AG09319 (cell line): ENCODE results near the gene ABCC8.

Experiments used
- DNase-seq: peaks from one replicate; pipeline ENCODE4 v3.0.0-alpha.2; 2010; ENCODE audit warnings: low read depth; ENCODE audit errors: extremely low read depth
- TF ChIP-seq, protein P1 (sequence below): IDR thresholded peaks from 2 replicates; pipeline ENCODE4 v1.5.1; 2011; ENCODE audit warnings: low read depth, mild to moderate bottlenecking, inconsistent platforms, low read length, moderate library complexity

Gene ABCC8

DNA sequence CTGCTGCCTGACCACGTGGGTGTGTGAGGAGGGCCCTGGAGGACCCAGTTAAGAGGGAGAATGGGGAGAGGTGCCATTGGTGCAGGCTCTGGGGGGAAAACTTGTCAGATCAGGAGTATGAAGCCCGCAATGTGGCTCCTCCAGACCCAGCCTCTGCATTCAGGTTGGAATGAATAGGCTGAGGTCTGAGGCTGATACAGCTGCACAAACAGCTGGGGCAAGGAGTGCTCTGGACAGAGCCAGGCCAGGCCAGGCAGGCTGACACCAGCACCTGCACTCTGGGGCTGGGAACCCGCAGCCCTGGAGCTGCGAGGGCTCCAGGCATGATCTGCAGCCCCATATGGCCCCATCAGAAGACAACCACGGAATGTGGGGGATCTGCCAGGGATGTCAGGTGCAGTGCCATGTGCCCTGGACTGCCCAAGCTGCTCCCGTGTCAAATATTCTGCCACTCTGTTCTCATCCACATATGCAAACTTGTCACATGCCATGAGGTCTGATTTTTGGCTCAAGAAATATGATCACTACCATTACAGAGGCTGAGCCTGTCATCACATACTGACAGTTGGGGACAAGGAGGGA is 61.0 kb downstream of the ABCC8 start:
- TF ChIP-seq, protein P1, sequence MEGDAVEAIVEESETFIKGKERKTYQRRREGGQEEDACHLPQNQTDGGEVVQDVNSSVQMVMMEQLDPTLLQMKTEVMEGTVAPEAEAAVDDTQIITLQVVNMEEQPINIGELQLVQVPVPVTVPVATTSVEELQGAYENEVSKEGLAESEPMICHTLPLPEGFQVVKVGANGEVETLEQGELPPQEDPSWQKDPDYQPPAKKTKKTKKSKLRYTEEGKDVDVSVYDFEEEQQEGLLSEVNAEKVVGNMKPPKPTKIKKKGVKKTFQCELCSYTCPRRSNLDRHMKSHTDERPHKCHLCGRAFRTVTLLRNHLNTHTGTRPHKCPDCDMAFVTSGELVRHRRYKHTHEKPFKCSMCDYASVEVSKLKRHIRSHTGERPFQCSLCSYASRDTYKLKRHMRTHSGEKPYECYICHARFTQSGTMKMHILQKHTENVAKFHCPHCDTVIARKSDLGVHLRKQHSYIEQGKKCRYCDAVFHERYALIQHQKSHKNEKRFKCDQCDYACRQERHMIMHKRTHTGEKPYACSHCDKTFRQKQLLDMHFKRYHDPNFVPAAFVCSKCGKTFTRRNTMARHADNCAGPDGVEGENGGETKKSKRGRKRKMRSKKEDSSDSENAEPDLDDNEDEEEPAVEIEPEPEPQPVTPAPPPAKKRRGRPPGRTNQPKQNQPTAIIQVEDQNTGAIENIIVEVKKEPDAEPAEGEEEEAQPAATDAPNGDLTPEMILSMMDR: no peak
- DNase-seq: no peak

DNA sequence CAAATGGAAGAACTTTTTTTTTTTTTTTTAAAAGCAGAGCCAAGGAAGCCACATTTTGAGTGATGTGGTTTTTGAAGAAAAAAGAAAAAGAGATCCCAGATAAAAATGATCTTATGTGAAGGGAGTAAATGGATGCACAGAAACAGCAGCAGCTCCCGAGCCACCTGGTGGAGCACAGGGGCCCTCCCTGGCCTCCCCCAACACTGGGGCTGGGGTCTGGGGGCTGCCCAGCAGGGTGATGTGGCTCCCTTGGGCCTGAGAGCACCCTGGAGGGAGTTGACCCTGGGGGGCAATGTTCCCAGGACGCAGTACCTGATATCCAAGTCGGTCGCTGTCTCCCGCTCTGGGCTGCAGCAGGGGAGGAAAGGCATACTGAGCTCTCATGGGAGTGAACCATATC is 61.7 kb downstream of the ABCC8 start:
- no peak for DNase-seq
- TF ChIP-seq, protein P1: no peak

DNA sequence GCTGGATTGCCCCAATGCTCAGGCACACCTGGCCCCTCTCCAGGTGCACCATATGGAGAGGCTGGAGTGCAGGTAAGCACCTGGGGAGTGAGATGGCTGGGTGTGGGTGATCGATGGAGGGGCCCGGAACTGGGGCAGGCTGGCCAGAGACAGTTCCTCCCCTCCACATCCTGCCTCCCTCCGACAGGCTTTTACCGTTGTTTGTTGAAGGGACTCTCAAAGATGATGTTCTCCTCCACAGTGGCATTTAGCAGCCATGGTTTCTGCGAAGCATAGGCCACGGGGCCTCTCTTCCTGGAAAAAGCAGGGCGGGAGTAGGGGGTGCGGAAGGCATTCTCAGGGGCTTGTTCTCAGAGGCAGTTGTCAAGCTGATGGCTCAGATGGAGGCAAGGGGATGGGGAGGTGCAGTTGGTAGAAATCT is 62.3 kb downstream of the ABCC8 start:
- no peak for DNase-seq

DNA sequence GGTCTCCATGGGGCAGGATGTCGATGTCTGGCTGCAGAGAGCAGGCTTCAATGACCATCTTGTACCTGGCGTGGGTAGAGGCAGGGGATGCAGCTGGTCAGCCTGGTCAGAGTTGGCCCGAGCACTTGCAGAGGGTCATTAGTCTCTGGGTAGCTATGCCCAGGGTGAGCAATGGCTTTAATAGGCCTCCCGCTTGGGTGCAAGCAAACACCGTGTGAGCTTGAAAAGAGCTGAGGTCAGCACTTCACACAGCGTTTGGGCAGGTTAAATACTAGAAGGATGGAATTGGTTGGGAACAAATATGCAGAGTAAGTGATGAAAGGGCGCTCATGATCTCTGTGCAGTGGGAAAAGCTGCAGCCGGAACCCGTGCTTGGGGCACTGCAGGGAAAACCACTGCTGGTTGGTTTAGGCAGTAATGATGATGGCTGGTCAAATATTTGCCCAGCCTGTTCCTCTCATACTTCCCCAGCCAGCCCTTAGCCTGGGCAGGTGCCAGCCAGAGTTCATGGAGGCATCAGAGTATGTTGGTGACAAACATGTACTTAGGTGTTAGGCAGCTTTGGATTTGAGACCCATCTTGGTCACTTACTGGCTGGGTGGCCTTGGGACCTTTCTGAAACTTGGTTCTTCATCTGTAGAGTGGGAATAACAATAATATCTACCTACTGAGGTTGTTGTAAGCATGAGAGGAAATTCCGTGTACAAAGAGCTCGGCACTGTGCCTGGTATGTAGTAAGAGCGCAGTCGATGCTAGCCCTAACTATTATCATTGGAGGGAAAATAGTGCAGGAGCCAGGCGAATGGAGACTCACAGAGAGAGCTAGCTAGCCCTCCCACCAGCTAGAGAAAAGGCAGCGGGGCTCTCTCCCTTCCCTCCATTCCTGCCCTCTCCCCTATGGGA is 63.0 kb downstream of the ABCC8 start:
- TF ChIP-seq, protein P1: no peak
- no peak for DNase-seq

More for the DNA sequence above, 62.3 kb downstream of the ABCC8 start:
- TF ChIP-seq, protein P1: no peak

DNA sequence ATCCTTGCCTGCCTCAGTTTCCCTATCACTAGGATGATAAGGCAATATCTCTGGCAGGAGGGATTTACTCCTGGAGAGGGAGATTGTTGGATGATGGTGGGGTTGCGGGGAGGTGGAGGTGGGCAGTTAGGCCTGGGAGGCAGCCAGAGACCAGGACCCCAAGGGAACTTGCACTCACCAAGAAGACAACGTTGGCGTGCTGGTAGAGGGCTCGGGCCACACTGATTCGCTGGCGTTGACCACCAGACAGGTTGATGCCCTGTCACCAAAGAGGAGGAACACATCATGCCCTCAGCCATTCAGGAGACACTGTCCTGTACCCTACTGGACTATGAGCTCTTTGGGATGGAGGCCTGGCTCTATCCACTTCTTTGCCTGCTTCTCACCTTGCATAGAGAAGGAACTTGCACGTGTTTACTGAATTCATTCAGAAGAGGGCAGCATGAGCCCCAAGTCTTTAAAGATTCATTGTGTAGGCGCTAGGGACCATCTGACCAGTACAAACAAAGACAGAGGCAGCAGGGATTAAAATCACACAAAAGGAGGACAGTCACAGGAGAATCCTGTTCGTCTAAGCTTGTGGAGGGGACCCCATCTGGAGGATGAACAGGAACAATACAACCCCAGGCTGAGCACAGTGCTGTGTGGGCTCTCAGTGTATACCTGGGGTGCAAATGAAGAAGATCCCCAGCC is 64.0 kb downstream of the ABCC8 start:
- no peak for DNase-seq
- TF ChIP-seq, protein P1: no peak

DNA sequence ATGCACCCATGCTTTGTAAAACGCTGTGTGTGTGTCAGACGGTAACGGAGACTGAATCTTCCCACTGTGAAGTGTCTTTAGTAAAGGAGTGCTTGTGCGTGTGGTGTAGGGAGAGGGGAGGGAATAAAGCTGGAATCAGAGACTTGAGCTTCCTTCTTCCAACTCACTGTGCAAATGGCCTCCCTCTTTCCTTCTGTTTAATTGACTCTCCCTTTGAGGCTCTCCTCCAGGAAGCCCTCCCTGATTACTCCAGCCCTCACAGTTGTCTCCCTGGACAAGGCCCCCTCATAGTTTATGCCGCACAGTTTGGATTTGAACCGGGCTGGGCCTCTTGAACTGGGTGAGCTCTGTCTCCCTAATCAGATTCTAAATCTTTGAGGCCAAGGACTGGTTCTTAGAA is 65.2 kb downstream of the ABCC8 start:
- no peak for DNase-seq
- TF ChIP-seq, protein P1: no peak
